Gastrocnemius medialis (tissue), 4 donors: ENCODE measurements around the gene ZNF160.

Source experiments
- CTCF ChIP-seq, 5 experiments: fragments of 450-650 bp in 3 of 5; fragments of 200-600 bp in 2 of 5; sonication (generic) in 2 of 5; IDR thresholded peaks in 4 of 5; conservative IDR thresholded peaks in 1 of 5; 1 replicate in 4 of 5; 2 replicates in 1 of 5; pipeline ENCODE4 v1.5.1; 2016 to 2019; ENCODE audit warnings: antibody characterized with exemption in 5 of 5, mild to moderate bottlenecking in 3 of 5, moderate library complexity in 3 of 5
- POLR2A ChIP-seq, 2 donors: fragments of 450-650 bp; IDR thresholded peaks; one replicate each; pipeline ENCODE4 v1.6.1; 2017; ENCODE audit warnings: antibody characterized with exemption in 2 of 2, mild to moderate bottlenecking in 2 of 2, moderate library complexity in 2 of 2

- TF ChIP-seq CTCF (IDR thresholded peaks at IDR 0.05 in 4 of 5, conservative IDR thresholded peaks at IDR 0.05 in 1 of 5) (no peak), POLR2A (IDR thresholded peaks at IDR 0.05) (no peak)
These were observed 28.5 kb upstream of the ZNF160 start for GRCh38 chr19:53131727-53132126.
